ENCODE results near the gene NUDT3. TPM values are rescaled to one million over a fixed set of nuclear protein-coding genes. Genes with fewer than 3 reads are reported as not detected.

The NUDT3 gene
- total RNA-seq, 1 experiment from 2014 or later = 25.2 TPM

DNA sequence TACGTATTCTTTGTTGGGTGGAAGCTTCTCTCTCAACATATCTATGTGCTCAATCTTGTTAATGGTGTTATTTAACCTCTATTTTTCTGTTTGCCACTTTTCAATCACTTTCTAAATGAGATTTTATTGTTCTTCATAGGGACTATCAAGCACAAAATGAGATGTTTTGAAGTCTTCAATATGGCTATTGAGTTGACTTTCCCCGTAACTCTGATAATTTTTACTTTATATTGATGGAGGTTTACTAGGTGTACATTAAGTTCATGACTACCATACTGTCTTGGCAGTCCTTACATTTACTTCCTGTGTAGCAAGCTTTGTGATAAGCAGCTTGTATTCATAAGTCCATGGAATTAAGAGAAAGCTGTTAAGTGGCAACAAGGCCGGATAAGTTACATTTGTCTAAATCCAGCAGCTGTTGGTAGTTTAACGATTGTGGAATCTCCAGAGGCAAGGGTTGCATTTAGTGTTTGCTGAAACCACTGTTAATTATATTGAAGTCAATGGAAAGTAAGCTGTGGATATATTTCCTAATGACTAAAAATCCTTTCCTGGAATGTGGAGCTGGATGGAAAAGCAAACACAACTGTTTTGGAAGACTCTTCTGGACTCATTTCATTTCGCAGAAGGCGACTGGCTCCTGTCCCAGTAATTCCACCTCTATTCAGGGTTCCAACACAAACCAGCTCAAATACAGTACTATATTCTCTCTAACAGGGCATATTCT, 86.3 kb downstream of the NUDT3 start:
- TF ChIP-seq TCF7L2 (IDR thresholded peaks at IDR 0.05; ENCODE audit: borderline replicate concordance, extremely low read depth, insufficient read depth, insufficient read length) (no peak), SRF (IDR thresholded peaks at IDR 0.05; ENCODE audit: low read depth) (no peak), EGR1 (IDR thresholded peaks at IDR 0.05; ENCODE audit: low read depth) (no peak), CBX3 (IDR thresholded peaks at IDR 0.05; ENCODE audit: low read depth) (no peak), CEBPB (IDR thresholded peaks at IDR 0.05; ENCODE audit: low read depth) (no peak), EZH2phosphoT487 (IDR thresholded peaks at IDR 0.05; ENCODE audit: borderline replicate concordance) (no peak), SP1 (IDR thresholded peaks at IDR 0.05; ENCODE audit: low read depth) (no peak), FOSL1 (IDR thresholded peaks at IDR 0.05; ENCODE audit: low read depth) (no peak), YY1 (IDR thresholded peaks at IDR 0.05; ENCODE audit: extremely low read depth, insufficient replicate concordance, low read depth, low read length) (no peak), ZNF274 (IDR thresholded peaks at IDR 0.05; ENCODE audit: low read depth, low read length) (no peak), RAD21 (IDR thresholded peaks at IDR 0.05; ENCODE audit: low read depth) (no peak), POLR2A (IDR thresholded peaks at IDR 0.05; ENCODE audit: borderline replicate concordance, extremely low read depth, insufficient read depth, insufficient read length) (no peak), ELF1 (IDR thresholded peaks at IDR 0.05; ENCODE audit: borderline replicate concordance, low read depth) (no peak), JUND (IDR thresholded peaks at IDR 0.05) (no peak), SIN3A (IDR thresholded peaks at IDR 0.05; ENCODE audit: low read depth) (no peak), POLR2AphosphoS5 (IDR thresholded peaks at IDR 0.05; ENCODE audit: low read depth, low read length) (no peak)
- TF ChIP-seq, protein P1, sequence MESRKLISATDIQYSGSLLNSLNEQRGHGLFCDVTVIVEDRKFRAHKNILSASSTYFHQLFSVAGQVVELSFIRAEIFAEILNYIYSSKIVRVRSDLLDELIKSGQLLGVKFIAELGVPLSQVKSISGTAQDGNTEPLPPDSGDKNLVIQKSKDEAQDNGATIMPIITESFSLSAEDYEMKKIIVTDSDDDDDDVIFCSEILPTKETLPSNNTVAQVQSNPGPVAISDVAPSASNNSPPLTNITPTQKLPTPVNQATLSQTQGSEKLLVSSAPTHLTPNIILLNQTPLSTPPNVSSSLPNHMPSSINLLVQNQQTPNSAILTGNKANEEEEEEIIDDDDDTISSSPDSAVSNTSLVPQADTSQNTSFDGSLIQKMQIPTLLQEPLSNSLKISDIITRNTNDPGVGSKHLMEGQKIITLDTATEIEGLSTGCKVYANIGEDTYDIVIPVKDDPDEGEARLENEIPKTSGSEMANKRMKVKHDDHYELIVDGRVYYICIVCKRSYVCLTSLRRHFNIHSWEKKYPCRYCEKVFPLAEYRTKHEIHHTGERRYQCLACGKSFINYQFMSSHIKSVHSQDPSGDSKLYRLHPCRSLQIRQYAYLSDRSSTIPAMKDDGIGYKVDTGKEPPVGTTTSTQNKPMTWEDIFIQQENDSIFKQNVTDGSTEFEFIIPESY (IDR thresholded peaks at IDR 0.05; ENCODE audit: extremely low read depth, insufficient replicate concordance, low read length) = no peak
- TF ChIP-seq, protein P2, sequence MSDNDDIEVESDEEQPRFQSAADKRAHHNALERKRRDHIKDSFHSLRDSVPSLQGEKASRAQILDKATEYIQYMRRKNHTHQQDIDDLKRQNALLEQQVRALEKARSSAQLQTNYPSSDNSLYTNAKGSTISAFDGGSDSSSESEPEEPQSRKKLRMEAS (IDR thresholded peaks at IDR 0.05) = no peak
- TF ChIP-seq, protein P3, sequence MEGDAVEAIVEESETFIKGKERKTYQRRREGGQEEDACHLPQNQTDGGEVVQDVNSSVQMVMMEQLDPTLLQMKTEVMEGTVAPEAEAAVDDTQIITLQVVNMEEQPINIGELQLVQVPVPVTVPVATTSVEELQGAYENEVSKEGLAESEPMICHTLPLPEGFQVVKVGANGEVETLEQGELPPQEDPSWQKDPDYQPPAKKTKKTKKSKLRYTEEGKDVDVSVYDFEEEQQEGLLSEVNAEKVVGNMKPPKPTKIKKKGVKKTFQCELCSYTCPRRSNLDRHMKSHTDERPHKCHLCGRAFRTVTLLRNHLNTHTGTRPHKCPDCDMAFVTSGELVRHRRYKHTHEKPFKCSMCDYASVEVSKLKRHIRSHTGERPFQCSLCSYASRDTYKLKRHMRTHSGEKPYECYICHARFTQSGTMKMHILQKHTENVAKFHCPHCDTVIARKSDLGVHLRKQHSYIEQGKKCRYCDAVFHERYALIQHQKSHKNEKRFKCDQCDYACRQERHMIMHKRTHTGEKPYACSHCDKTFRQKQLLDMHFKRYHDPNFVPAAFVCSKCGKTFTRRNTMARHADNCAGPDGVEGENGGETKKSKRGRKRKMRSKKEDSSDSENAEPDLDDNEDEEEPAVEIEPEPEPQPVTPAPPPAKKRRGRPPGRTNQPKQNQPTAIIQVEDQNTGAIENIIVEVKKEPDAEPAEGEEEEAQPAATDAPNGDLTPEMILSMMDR (IDR thresholded peaks at IDR 0.05 in 2 of 3, conservative IDR thresholded peaks at IDR 0.05 in 1 of 3; ENCODE audit: borderline replicate concordance in 1 of 3, insufficient read depth in 1 of 3, low read depth in 2 of 3, low read length in 2 of 3) = no peak
- TF ChIP-seq, protein P4, sequence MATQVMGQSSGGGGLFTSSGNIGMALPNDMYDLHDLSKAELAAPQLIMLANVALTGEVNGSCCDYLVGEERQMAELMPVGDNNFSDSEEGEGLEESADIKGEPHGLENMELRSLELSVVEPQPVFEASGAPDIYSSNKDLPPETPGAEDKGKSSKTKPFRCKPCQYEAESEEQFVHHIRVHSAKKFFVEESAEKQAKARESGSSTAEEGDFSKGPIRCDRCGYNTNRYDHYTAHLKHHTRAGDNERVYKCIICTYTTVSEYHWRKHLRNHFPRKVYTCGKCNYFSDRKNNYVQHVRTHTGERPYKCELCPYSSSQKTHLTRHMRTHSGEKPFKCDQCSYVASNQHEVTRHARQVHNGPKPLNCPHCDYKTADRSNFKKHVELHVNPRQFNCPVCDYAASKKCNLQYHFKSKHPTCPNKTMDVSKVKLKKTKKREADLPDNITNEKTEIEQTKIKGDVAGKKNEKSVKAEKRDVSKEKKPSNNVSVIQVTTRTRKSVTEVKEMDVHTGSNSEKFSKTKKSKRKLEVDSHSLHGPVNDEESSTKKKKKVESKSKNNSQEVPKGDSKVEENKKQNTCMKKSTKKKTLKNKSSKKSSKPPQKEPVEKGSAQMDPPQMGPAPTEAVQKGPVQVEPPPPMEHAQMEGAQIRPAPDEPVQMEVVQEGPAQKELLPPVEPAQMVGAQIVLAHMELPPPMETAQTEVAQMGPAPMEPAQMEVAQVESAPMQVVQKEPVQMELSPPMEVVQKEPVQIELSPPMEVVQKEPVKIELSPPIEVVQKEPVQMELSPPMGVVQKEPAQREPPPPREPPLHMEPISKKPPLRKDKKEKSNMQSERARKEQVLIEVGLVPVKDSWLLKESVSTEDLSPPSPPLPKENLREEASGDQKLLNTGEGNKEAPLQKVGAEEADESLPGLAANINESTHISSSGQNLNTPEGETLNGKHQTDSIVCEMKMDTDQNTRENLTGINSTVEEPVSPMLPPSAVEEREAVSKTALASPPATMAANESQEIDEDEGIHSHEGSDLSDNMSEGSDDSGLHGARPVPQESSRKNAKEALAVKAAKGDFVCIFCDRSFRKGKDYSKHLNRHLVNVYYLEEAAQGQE (IDR thresholded peaks at IDR 0.05; ENCODE audit: low read depth) = no peak
- CTCF ChIA-PET = interaction anchor here (0.9 kb wide), 1 partner anchor 110 kb away, joined by 3 read pairs; no protein-coding TSS in a partner anchor
- H3K4me2 ChIP-seq (ENCODE audit: low read length) = no peak overlapping the region
- ATAC-seq (no peak), DNase-seq (ENCODE audit: low read depth, low spot score) (no peak)
- no peak overlapping the region for H3K4me3 ChIP-seq (replicated peaks in 1 of 2; ENCODE audit: low read depth in 1 of 2, low read length in 2 of 2)
- H3K9me3 ChIP-seq (ENCODE audit: control insufficient read depth in 1 of 2, insufficient read depth in 1 of 2, low read depth in 1 of 2, low read length in 2 of 2) = no peaks in the 10 kb centered on the region
- intact Hi-C loops (cut with micrococcal nuclease) = no loop called here
- no peak overlapping the region for H3K9ac ChIP-seq (ENCODE audit: low read length)
- H3K9me2 ChIP-seq (ENCODE audit: insufficient read depth) = no peaks in the 10 kb centered on the region
- peaks cover 5% of the 10 kb centered on the region; the same call in 1 of the 2 replicates for H4K20me1 ChIP-seq (ENCODE audit: insufficient read depth)
- BruUV-seq (replicated peaks) = no TSS peak
- H3K27me3 ChIP-seq (ENCODE audit: insufficient read depth, low read length) = no peaks in the 10 kb centered on the region
- POLR2A ChIA-PET = no interaction called here
- H3K36me3 ChIP-seq (ENCODE audit: control insufficient read depth in 1 of 2, insufficient read depth in 2 of 2, low read length in 2 of 2) = no peaks in the 10 kb centered on the region
- peaks cover 68% of the 10 kb centered on the region for H3K79me2 ChIP-seq (ENCODE audit: insufficient read depth, low read length)
- H3K4me1 ChIP-seq (ENCODE audit: control insufficient read depth in 1 of 2, insufficient read depth in 2 of 2, low read length in 2 of 2) = peaks cover 0 to 4% of the 10 kb centered on the region in 2 experiments; a peak in 2 of 4 replicates
- H3K27ac ChIP-seq (ENCODE audit: low read depth, low read length) = no peak overlapping the region
- RAD21 ChIA-PET (ENCODE audit: low non-redundant PET in 1 of 2, low total read pairs in 2 of 2, uncharacterized antibody in 2 of 2, unreplicated experiment in 2 of 2) = no interaction called here
- no peak overlapping the region for H2AFZ ChIP-seq (ENCODE audit: low read depth, low read length, poor library complexity, severe bottlenecking)

All from HCT116 (cell line).